Activated CD8-positive, alpha-beta memory T cell treated with anti-CD3 and anti-CD28 coated beads for 24 hours (primary cell): ENCODE measurements around the gene DNAH14.

ENCODE experiments used
- DNase-seq: peaks from one replicate; pipeline ENCODE4 v3.0.0-alpha.2; 2020

The DNAH14 gene

DNA sequence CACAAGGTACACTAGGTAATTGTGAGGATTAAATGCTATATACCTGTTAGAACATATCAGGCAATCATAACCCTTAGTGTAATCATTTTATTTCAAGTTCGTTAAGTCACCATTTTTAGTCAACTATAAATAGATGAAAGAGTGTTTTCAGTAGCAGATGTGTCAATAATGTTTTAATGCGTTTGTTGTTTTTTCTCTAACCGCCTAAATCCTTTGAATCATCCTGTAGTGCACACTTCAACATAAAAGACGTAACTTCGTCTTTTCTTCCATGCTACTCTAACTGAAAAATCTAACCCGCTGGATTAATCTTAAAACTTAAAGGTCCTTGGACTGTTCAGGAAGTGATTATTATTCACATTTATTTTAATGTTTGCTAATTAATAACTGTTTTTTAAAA is 505.6 kb downstream of the DNAH14 start:
- DNase-seq = no peak

- no peak for DNase-seq
These were observed 506.0 kb downstream of the DNAH14 start for GRCh38 chr1:225435487-225435886.

DNA sequence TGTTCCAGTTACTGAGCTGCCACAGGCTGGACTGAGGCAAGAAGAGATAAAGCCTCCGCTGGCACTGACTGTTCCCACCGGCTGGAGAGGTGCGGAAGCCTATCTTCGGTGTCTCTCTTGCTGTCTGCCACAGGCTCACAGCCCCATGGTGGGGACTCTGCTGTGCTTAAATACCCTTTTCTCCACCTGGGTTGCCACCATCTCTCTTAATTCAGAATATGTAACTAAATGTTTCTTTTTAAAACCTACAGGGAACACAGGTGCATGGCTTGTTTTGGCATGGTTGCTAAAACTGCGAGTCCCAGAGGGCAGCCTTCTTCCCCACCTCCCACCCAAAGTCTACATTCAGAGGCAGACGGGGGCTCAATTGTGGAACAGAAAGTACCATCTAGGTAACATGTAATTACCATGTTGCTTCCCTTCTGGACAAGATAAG is 506.5 kb downstream of the DNAH14 start:
- no peak for DNase-seq

GRCh38 chr1:225437710-225438437 is 508.4 kb downstream of the DNAH14 start:
- no peak for DNase-seq

DNA sequence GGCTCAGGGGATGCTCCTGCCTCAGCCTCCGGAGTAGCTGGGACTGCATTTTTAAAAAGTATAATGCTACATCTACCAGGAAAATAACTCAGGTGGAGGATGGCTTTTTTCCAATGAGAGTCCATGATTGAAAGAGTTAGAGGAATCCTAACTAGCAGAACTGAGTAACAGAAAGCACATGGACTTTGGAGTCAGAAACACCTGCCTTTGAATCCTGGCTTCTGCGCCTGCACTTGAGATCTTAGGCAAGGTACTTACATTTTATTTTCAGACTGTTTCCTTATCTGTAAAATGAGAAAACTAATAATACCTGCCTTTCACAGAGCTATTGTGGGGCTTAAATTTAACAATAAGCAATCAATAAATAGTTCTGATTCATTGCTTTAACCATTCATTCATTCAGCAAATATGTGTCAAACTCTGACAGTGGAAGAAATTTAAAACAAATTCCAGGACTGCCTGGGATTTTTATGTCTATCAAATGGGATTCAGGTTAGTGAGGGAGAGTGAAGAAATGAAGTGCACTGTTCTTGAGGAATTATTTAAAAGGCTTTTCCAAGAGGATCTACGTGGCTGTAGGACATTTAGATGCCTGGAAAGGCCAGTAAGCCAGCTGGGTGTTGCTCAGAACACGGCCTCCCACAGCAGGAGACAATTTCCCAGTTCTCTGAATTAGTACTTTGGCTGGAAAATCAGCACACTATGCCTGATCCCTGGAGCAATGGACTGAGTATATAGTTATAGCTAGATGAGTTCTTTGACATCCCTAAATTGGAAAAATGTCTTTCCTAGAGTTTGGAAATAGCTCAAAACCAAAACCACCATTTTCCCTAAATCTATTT is 511.1 kb downstream of the DNAH14 start:
- DNase-seq = no peak

- no peak for DNase-seq
These were observed 512.0 kb downstream of the DNAH14 start for GRCh38 chr1:225441314-225442122.

GRCh38 chr1:225442123-225442505 is 512.6 kb downstream of the DNAH14 start:
- no peak for DNase-seq

- no peak for DNase-seq
These were observed 516.4 kb downstream of the DNAH14 start for GRCh38 chr1:225445639-225446594.

GRCh38 chr1:225446595-225446960 is 517.1 kb downstream of the DNAH14 start:
- no peak for DNase-seq

DNA sequence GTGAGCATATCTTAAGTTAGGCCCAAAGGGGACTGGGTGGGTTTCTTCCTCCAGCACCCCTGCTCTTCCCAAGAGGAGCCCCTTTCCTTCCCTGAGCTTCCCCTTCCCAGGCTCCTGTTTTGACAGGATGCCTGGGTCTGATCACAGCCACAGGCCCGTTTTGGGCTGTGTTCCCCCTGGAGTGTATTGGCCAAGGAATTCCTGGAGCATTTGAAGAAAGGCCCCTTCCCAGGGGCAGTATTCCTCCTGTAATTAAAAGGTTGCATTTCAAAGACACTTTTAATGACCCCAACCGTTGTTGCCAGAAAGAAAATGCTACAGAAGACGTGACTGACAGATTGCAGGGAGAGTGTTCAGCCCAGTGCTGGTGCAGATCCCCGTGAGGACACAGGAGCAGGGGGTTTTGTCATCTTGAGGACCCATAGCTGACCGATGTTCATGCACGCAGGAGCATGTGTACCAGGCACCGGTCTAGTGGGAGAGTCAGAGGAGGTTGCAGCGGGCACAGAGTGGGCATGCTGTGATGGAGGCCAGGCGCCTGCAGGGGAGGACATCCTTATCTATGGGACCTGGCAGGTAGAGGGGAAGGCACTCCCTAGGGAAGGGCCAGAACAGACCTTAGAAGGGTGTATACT is 517.6 kb downstream of the DNAH14 start:
- peak; percentile 38 for DNase-seq

- peak; percentile 40 for DNase-seq
These were observed 518.2 kb downstream of the DNAH14 start for GRCh38 chr1:225447650-225448089.

GRCh38 chr1:225448146-225448805 is 518.8 kb downstream of the DNAH14 start:
- peak; percentile 46 for DNase-seq
